Transverse colon (tissue), 3 donors: ENCODE measurements around the gene CFAP92.
A peak's percentile ranks its signal among the peaks of the same experiment; 100 is the strongest.

ENCODE experiments used
- POLR2A ChIP-seq: fragments of 450-650 bp; IDR thresholded peaks from one replicate; pipeline ENCODE4 v1.6.1; 2016; ENCODE audit warnings: antibody characterized with exemption, mild to moderate bottlenecking, moderate library complexity
- TF ChIP-seq, protein P1 (sequence below), 5 experiments: fragments of 200-600 bp in 3 of 5; fragments of 450-650 bp in 2 of 5; sonication (generic) in 3 of 5; IDR thresholded peaks; 1 replicate in 2 of 5; 2 replicates in 3 of 5; pipeline ENCODE4 v1.5.1; 2016 to 2017; ENCODE audit warnings: antibody characterized with exemption in 5 of 5, inconsistent platforms in 3 of 5, mild to moderate bottlenecking in 2 of 5, moderate library complexity in 1 of 5

DNA sequence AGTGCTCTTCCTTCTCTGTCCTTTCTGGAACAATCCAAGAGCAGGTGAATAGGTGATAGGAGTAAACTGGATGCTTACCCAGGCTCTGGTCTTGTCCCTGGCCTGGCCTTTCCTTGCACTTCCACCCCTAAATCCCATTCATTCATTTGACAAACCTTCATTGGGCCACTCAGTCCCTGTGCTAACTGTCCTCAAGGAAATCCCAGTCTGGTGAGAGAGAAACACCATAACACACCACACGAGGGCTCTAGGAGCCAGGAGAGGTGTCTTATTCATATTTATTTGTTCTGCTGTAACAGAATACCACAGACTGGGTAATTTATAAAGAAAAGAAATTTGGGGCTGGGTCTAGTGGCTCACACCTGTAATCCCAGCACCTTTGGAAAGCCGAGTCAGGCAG is 30.0 kb upstream of the CFAP92 start:
- no peak for TF ChIP-seq POLR2A
- TF ChIP-seq, protein P1, sequence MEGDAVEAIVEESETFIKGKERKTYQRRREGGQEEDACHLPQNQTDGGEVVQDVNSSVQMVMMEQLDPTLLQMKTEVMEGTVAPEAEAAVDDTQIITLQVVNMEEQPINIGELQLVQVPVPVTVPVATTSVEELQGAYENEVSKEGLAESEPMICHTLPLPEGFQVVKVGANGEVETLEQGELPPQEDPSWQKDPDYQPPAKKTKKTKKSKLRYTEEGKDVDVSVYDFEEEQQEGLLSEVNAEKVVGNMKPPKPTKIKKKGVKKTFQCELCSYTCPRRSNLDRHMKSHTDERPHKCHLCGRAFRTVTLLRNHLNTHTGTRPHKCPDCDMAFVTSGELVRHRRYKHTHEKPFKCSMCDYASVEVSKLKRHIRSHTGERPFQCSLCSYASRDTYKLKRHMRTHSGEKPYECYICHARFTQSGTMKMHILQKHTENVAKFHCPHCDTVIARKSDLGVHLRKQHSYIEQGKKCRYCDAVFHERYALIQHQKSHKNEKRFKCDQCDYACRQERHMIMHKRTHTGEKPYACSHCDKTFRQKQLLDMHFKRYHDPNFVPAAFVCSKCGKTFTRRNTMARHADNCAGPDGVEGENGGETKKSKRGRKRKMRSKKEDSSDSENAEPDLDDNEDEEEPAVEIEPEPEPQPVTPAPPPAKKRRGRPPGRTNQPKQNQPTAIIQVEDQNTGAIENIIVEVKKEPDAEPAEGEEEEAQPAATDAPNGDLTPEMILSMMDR (IDR thresholded peaks at IDR 0.05) = peak in 3 of 5 experiments; percentile 10 to 17 (median 12)
